Adrenal gland (tissue), 12 donors: ENCODE data around the gene IHH. TPM values are rescaled to one million over a fixed set of nuclear protein-coding genes. Genes with fewer than 3 reads are reported as not detected.

ENCODE experiments used
- DNase-seq, 7 donors: peaks; one replicate each; pipeline ENCODE4 v3.0.0-alpha.2; 2019 to 2020
- H3K27ac ChIP-seq, 5 donors: fragments of 200-600 bp; sonication (generic) in 4 of 5; 1 replicate in 3 of 5; 2 replicates in 2 of 5; pipeline versions ENCODE4 v1.5.1 to v1.8.0; 2016 to 2020; ENCODE audit warnings: mild to moderate bottlenecking in 1 of 5
- H3K27me3 ChIP-seq: fragments of 200-600 bp; 2 replicates; pipeline ENCODE4 v1.8.0; 2021
- H3K36me3 ChIP-seq, 2 donors: fragments of 200-600 bp; replicated peaks in 1 of 2; 1 replicate in 1 of 2; 2 replicates in 1 of 2; pipeline versions ENCODE4 v1.5.1 to v1.8.0; 2018 to 2022
- H3K4me1 ChIP-seq, 2 donors: fragments of 200-600 bp; replicated peaks in 1 of 2; 1 replicate in 1 of 2; 2 replicates in 1 of 2; pipeline versions ENCODE4 v1.5.1 to v1.8.0; 2018 to 2021
- H3K4me3 ChIP-seq, 4 donors: fragments of 200-600 bp; sonication (generic) in 3 of 4; one replicate each; pipeline ENCODE4 v1.5.1; 2016 to 2018
- H3K9me3 ChIP-seq, 3 donors: fragments of 200-600 bp; sonication (generic) in 1 of 3; replicated peaks in 1 of 3; 1 replicate in 2 of 3; 2 replicates in 1 of 3; pipeline versions ENCODE4 v1.5.1 to v1.8.0; 2016 to 2021
- POLR2A ChIP-seq, 2 donors: fragments of 450-650 bp; IDR thresholded peaks; one replicate each; pipeline ENCODE4 v1.6.1; 2017; ENCODE audit warnings: antibody characterized with exemption in 2 of 2, mild to moderate bottlenecking in 2 of 2, moderate library complexity in 1 of 2
- WGBS, 4 donors: extraction: QIAGEN DNeasy Blood & Tissue Kit in 2 of 4; methylation state at CpG; one replicate each; pipeline versions ENCODE4 v1.1.5 to v1.1.7; 2013 to 2017; 5-methylcytosine and 5-hydroxymethylcytosine counted together
- intact Hi-C, 2 donors: fragments of 100-400 bp; cut with DNase I; formaldehyde crosslinking; loops; one replicate each; pipeline versions ENCODE4 v1.14.1 to v1.15.0; 2022 to 2023
- polyA plus RNA-seq, 3 donors: library from polyadenylated mRNA; stranded (reverse); fragments of 200-250 nt in 2 of 3; fragments of 350-450 nt in 1 of 3; fragmentation: Illumina TruSeq in 1 of 3; extraction: RNeasy Lipid Tissue Mini Kit (QIAGEN cat#74804) in 1 of 3; gene quantifications; one replicate each; pipeline ENCODE4 v1.2.3, GENCODE V29; 2013 to 2014
- total RNA-seq, 9 donors: library from RNA; depleted of rRNA in 4 of 9; stranded (reverse); fragments of >200 nt in 4 of 9; fragments of 120-200 nt in 1 of 9; fragmentation: NEBNext Ultra II Directional in 1 of 9; extraction: Animal tissue kit (Norgen Biotek cat#: 25700) in 1 of 9; gene quantifications; one replicate each; pipeline versions ENCODE4 v1.1.0 to v1.2.4, GENCODE V29; 2013 to 2023
- TF ChIP-seq, protein P1 (sequence below), 6 experiments: fragments of 450-650 bp in 4 of 6; fragments of 200-600 bp in 2 of 6; sonication (generic) in 1 of 6; IDR thresholded peaks; 1 replicate in 5 of 6; 2 replicates in 1 of 6; pipeline versions ENCODE4 v1.5.1 to v1.8.0; 2016 to 2021; ENCODE audit warnings: antibody characterized with exemption in 6 of 6, mild to moderate bottlenecking in 2 of 6, moderate library complexity in 1 of 6
- donor health status: healthy with polysubstance abuse.
- donor health status: Bipolar disorder and iron deficiency.
- donor health status: DM: yes; HTN: yes; CAD: no.
- donor health status: DM: no; HTN: no; CAD: no.
- donor health status: DM: no; HTN: no; CAD: no.
- donor health status: DM: yes; HTN: yes; CAD: no.

IHH gene
- total and polyA plus RNA-seq, 12 donors, result 0.11 to 0.17 TPM; not detected in 10

GRCh38 chr2:219086196-219086595 lies 25.5 kb upstream of the IHH start:
- intact Hi-C loops, result no loop called here
- no peak for TF ChIP-seq POLR2A (IDR thresholded peaks at IDR 0.05)
- TF ChIP-seq, protein P1, sequence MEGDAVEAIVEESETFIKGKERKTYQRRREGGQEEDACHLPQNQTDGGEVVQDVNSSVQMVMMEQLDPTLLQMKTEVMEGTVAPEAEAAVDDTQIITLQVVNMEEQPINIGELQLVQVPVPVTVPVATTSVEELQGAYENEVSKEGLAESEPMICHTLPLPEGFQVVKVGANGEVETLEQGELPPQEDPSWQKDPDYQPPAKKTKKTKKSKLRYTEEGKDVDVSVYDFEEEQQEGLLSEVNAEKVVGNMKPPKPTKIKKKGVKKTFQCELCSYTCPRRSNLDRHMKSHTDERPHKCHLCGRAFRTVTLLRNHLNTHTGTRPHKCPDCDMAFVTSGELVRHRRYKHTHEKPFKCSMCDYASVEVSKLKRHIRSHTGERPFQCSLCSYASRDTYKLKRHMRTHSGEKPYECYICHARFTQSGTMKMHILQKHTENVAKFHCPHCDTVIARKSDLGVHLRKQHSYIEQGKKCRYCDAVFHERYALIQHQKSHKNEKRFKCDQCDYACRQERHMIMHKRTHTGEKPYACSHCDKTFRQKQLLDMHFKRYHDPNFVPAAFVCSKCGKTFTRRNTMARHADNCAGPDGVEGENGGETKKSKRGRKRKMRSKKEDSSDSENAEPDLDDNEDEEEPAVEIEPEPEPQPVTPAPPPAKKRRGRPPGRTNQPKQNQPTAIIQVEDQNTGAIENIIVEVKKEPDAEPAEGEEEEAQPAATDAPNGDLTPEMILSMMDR (IDR thresholded peaks at IDR 0.05), result no peak

DNA sequence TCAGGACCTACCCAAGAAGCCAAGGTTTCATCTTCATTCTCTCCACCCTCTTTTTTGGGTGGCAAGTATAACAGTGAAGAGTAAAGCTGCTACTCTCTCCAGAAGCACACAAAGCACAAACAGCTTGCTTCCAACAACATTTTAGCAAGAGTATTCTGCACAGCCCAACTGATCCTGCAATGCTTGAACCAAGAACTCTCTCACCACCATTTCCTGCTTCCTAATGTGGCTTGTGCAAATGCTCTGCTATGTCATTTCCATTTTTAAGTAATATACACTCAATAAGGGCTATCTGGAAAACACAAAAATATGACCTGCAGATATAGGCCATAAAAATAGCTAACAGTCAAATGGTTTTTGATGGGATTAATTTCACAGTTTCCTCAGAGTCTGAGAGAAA lies 24.1 kb upstream of the IHH start:
- H3K4me1 ChIP-seq, result no peaks in the 10 kb centered on the region
- H3K4me3 ChIP-seq, result no peak overlapping the region
- H3K27ac ChIP-seq, result no peak overlapping the region
- intact Hi-C loops, result no loop called here
- DNase-seq, result no peak
- no peaks in the 10 kb centered on the region for H3K9me3 ChIP-seq
- H3K27me3 ChIP-seq, result no peaks in the 10 kb centered on the region
- TF ChIP-seq, protein P1 (IDR thresholded peaks at IDR 0.05), result no peak
- TF ChIP-seq POLR2A (IDR thresholded peaks at IDR 0.05), result no peak
- no peaks in the 10 kb centered on the region for H3K36me3 ChIP-seq

More at GRCh38 chr2:219086196-219086595, 25.5 kb upstream of the IHH start:
- Histone ChIP-seq H3K4me1 (no peaks in the 10 kb centered on the region), H3K27ac (no peak overlapping the region), H3K9me3 (no peaks in the 10 kb centered on the region), H3K36me3 (no peaks in the 10 kb centered on the region), H3K27me3 (no peaks in the 10 kb centered on the region), H3K4me3 (no peak overlapping the region)
- no peak for DNase-seq

DNA sequence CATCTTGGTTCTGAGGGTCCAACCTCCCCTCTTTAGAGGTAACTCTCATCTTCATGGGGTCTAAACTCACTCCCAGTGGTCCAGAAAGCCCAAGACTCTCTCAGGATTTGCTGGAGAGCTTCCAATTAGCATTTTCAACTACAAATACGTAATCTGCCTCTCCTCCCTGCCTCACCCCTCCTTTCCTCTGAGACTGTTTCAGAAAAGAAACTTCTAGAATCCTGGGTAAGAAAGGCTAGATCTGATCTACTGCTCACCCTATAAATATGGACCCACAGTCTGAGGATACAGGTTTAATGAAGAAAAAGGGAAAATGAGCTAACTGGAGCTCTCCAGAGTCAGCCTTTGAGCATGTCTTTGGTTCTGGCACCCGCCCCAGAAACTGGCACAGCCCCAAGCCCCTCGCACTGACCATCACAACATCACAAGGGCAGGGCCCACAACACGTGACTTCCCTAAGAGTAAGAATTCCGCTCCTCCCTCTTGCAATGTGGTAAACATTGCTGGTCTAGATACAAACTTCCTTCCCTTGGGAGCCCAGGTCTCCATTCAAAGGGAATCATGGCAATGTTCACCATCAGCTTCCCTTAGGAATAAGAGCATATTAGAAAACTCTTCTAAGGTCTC lies 21.7 kb upstream of the IHH start:
- H3K4me1 ChIP-seq, result no peaks in the 10 kb centered on the region
- 64 to 87% (median 84%) methylated on average over 5 of the region's 5 CpGs for WGBS, 4 donors
- no peaks in the 10 kb centered on the region for H3K27me3 ChIP-seq
- no peak overlapping the region for H3K27ac ChIP-seq
- no peak for TF ChIP-seq POLR2A (IDR thresholded peaks at IDR 0.05)
- TF ChIP-seq, protein P1 (IDR thresholded peaks at IDR 0.05), result no peak
- no peaks in the 10 kb centered on the region for H3K36me3 ChIP-seq
- H3K4me3 ChIP-seq, result no peak overlapping the region
- no peaks in the 10 kb centered on the region for H3K9me3 ChIP-seq
- intact Hi-C loops, result no loop called here
- DNase-seq, result no peak

GRCh38 chr2:219081701-219082331 lies 21.1 kb upstream of the IHH start:
- no peaks in the 10 kb centered on the region for H3K9me3 ChIP-seq
- no peak overlapping the region for H3K27ac ChIP-seq
- H3K4me3 ChIP-seq, result no peak overlapping the region
- DNase-seq, result no peak
- H3K27me3 ChIP-seq, result no peaks in the 10 kb centered on the region
- intact Hi-C loops, result no loop called here
- no peaks in the 10 kb centered on the region for H3K4me1 ChIP-seq
- H3K36me3 ChIP-seq, result peaks cover 0 to 3% of the 10 kb centered on the region in 2 donors
- no peak for TF ChIP-seq POLR2A (IDR thresholded peaks at IDR 0.05)
- TF ChIP-seq, protein P1 (IDR thresholded peaks at IDR 0.05), result no peak
